SK-N-MC (cell line): ENCODE measurements around the gene LRMDA.

ENCODE experiments used
- EZH2 ChIP-seq: fragments of 200-600 bp; sonication (generic); IDR thresholded peaks from one replicate; pipeline ENCODE4 v1.6.1; 2017; ENCODE audit warnings: antibody characterized with exemption
- POLR2AphosphoS5 ChIP-seq: IDR thresholded peaks from 2 replicates; pipeline ENCODE4 v1.6.1; 2012; ENCODE audit warnings: mild to moderate bottlenecking, low read depth, low read length, borderline replicate concordance

GRCh38 chr10:76375761-76376160 lies 944.3 kb downstream of the LRMDA start:
- TF ChIP-seq EZH2 (no peak), POLR2AphosphoS5 (no peak)
